ENCODE results near the gene PPFIA1. TPM values are rescaled to one million over a fixed set of nuclear protein-coding genes. Genes with fewer than 3 reads are reported as not detected.

PPFIA1 gene
- total and polyA plus RNA-seq, 2 of the 8 experiments (the other 6 are each of a cell fraction or from before 2014, with no cell fraction given) = 44.3 to 73.5 TPM

DNA sequence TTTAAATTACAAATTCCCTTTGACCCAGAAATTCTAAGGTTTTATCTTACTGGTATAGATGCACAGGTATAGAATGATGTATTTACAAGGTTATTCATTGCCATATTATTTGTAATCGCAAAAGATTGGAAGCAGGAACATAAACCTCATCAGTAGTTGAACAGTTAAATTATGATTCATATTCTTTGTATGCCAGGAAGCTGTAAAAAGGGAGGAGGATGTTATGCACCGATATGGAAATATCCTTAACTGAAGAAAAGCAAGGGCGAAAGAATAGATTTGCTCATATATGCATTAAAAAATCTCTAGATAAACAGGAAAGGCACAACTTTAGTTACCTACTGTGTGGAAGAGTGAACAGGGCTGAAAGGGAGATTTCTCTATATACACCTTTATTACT, 36.7 kb downstream of the PPFIA1 start (continued):
- TF ChIP-seq SAP30 (IDR thresholded peaks at IDR 0.05; ENCODE audit: insufficient read depth, insufficient replicate concordance, low read length) = no peak
- no peak for TF ChIP-seq HDAC2 (IDR thresholded peaks at IDR 0.05; ENCODE audit: borderline replicate concordance in 1 of 2, low read depth in 2 of 2, low read length in 2 of 2)
- no peak for TF ChIP-seq EP300 (IDR thresholded peaks at IDR 0.05; ENCODE audit: borderline replicate concordance in 1 of 2, low read depth in 2 of 2, low read length in 2 of 2)
- no peak for TF ChIP-seq RFX5 (IDR thresholded peaks at IDR 0.05; ENCODE audit: borderline replicate concordance, low read depth, low read length)
- TF ChIP-seq, protein P1, sequence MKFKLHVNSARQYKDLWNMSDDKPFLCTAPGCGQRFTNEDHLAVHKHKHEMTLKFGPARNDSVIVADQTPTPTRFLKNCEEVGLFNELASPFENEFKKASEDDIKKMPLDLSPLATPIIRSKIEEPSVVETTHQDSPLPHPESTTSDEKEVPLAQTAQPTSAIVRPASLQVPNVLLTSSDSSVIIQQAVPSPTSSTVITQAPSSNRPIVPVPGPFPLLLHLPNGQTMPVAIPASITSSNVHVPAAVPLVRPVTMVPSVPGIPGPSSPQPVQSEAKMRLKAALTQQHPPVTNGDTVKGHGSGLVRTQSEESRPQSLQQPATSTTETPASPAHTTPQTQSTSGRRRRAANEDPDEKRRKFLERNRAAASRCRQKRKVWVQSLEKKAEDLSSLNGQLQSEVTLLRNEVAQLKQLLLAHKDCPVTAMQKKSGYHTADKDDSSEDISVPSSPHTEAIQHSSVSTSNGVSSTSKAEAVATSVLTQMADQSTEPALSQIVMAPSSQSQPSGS (IDR thresholded peaks at IDR 0.05; ENCODE audit: low read length) = no peak

All from H1 (cell line).